Measurements from ENCODE around the gene NPPB. TPM values are rescaled to one million over a fixed set of nuclear protein-coding genes. Genes with fewer than 3 reads are reported as not detected.

Gene NPPB
- total and polyA plus RNA-seq, 2 experiments from 2014 or later, result 0.95 TPM; not detected in 1

DNA sequence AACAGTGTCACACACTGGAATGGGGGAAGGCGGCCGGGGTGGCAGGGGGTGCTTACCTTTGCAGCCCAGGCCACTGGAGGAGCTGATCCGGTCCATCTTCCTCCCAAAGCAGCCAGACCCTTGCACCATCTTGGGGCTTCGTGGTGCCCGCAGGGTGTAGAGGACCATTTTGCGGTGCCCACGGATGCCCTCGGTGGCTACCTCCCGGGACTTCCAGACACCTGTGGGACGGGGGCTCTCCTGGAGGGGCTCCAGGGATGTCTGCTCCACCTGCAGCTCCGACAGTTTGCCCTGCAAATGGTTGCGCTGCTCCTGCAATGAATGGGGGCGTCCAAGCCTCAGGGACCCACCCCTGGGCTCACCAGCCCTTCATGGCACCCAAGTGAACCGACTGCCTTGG is 587 bp downstream of the NPPB start:
- no peak overlapping the region for H3K27ac Mint-ChIP-seq
- DNase-seq (ENCODE audit: low spot score), result no peak
- H3K4me1 Mint-ChIP-seq, result peaks cover 7% of the 10 kb centered on the region; the same call in 1 of the 3 replicates
- H4K20me1 ChIP-seq (replicated peaks; ENCODE audit: insufficient read depth), result no peaks in the 10 kb centered on the region
- H3K4me3 Mint-ChIP-seq, result no peak overlapping the region
- H3K4me2 ChIP-seq, result peak overlapping the region; percentile 80
- no peak overlapping the region for H2AFZ ChIP-seq
- H3F3A ChIP-seq (replicated peaks; ENCODE audit: low read depth), result no peaks in the 10 kb centered on the region
- H3K27me3 ChIP-seq (ENCODE audit: insufficient read depth), result peaks cover 27% of the 10 kb centered on the region
- no peaks in the 10 kb centered on the region for H3K36me3 Mint-ChIP-seq (ENCODE audit: low read depth)
- H3K9me3 Mint-ChIP-seq, result no peaks in the 10 kb centered on the region
- no peaks in the 10 kb centered on the region for H3K9me2 ChIP-seq (ENCODE audit: insufficient read depth)
- no peak for TF ChIP-seq ZNF462 (CRISPR knock-in tag; IDR thresholded peaks at IDR 0.05)
- no peak for TF ChIP-seq CTCF (conservative IDR thresholded peaks at IDR 0.05; ENCODE audit: low read depth in 2 of 2)
- TF ChIP-seq JUNB (IDR thresholded peaks at IDR 0.05; ENCODE audit: unreplicated experiment), result no peak
- no peak for TF ChIP-seq STAT1 (IDR thresholded peaks at IDR 0.05; ENCODE audit: unreplicated experiment)
- TF ChIP-seq ETS1 (IDR thresholded peaks at IDR 0.05), result no peak
- no peak for TF ChIP-seq EZH2phosphoT487 (IDR thresholded peaks at IDR 0.05; ENCODE audit: unreplicated experiment)
- TF ChIP-seq CREB1 (CRISPR knock-in tag; IDR thresholded peaks at IDR 0.05; ENCODE audit: low read depth), result no peak
- TF ChIP-seq EZH2 (IDR thresholded peaks at IDR 0.05; ENCODE audit: low read depth, unreplicated experiment), result no peak
- TF ChIP-seq, protein P1, sequence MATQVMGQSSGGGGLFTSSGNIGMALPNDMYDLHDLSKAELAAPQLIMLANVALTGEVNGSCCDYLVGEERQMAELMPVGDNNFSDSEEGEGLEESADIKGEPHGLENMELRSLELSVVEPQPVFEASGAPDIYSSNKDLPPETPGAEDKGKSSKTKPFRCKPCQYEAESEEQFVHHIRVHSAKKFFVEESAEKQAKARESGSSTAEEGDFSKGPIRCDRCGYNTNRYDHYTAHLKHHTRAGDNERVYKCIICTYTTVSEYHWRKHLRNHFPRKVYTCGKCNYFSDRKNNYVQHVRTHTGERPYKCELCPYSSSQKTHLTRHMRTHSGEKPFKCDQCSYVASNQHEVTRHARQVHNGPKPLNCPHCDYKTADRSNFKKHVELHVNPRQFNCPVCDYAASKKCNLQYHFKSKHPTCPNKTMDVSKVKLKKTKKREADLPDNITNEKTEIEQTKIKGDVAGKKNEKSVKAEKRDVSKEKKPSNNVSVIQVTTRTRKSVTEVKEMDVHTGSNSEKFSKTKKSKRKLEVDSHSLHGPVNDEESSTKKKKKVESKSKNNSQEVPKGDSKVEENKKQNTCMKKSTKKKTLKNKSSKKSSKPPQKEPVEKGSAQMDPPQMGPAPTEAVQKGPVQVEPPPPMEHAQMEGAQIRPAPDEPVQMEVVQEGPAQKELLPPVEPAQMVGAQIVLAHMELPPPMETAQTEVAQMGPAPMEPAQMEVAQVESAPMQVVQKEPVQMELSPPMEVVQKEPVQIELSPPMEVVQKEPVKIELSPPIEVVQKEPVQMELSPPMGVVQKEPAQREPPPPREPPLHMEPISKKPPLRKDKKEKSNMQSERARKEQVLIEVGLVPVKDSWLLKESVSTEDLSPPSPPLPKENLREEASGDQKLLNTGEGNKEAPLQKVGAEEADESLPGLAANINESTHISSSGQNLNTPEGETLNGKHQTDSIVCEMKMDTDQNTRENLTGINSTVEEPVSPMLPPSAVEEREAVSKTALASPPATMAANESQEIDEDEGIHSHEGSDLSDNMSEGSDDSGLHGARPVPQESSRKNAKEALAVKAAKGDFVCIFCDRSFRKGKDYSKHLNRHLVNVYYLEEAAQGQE (IDR thresholded peaks at IDR 0.05; ENCODE audit: unreplicated experiment), result no peak
- no peak for TF ChIP-seq NANOG (IDR thresholded peaks at IDR 0.05; ENCODE audit: borderline replicate concordance)
- no peak for TF ChIP-seq POLR2AphosphoS5 (IDR thresholded peaks at IDR 0.05; ENCODE audit: low read depth)
- TF ChIP-seq ZNF114 (CRISPR knock-in tag; IDR thresholded peaks at IDR 0.05), result no peak
- no peak for TF ChIP-seq ZNF331 (CRISPR knock-in tag; IDR thresholded peaks at IDR 0.05; ENCODE audit: low read depth)
- no peaks in the 10 kb centered on the region for H3K4me1 ChIP-seq (ENCODE audit: insufficient read depth)
- peak overlapping the region; percentile 53; the same call in 1 of the 2 replicates for H3K4me3 ChIP-seq
- no peaks in the 10 kb centered on the region for H3K36me3 ChIP-seq (ENCODE audit: insufficient read depth)
- H3K27me3 Mint-ChIP-seq (ENCODE audit: insufficient read depth, low read depth, poor library complexity), result peaks cover 20% of the 10 kb centered on the region
- no peak overlapping the region for H3K27ac ChIP-seq (ENCODE audit: low read depth)
- no peaks in the 10 kb centered on the region for H3K79me2 ChIP-seq (replicated peaks; ENCODE audit: insufficient read depth)
- ATAC-seq, result no peak

Measured in GM23338 (cell line).